HG03097 (cell line): ENCODE data around the gene TRIM37.
"Not testable (repeated sequence)": the region's sequence is repeated elsewhere in the genome, so short reads cannot be mapped to it uniquely, and the experiment has no call there.

Experiments
- ATAC-seq: cut with Tn5 transposase; IDR thresholded peaks from one replicate; pipeline ENCODE4 v1.9.1; 2021; ENCODE audit not compliant: unreplicated experiment, low FRiP score

Gene TRIM37

GRCh38 chr17:58957725-58958073, 149.0 kb downstream of the TRIM37 start:
- not testable (repeated sequence) for ATAC-seq

- ATAC-seq: no peak
These were observed 149.5 kb downstream of the TRIM37 start for GRCh38 chr17:58956997-58957724.

- ATAC-seq: not testable (repeated sequence)
These were observed 152.3 kb downstream of the TRIM37 start for GRCh38 chr17:58954358-58954757.

- ATAC-seq: no peak
These were observed 158.9 kb downstream of the TRIM37 start for GRCh38 chr17:58947824-58948223.

GRCh38 chr17:58947411-58947810, 159.3 kb downstream of the TRIM37 start:
- no peak for ATAC-seq

- ATAC-seq: no peak
These were observed 162.5 kb downstream of the TRIM37 start for GRCh38 chr17:58944166-58944565.

GRCh38 chr17:58936295-58936694, 170.4 kb downstream of the TRIM37 start:
- ATAC-seq: no peak

GRCh38 chr17:58932956-58933355, 173.7 kb downstream of the TRIM37 start:
- no peak for ATAC-seq
